Upper lobe of left lung (tissue), 6 donors: Measurements from ENCODE around the gene CAST. TPM values are rescaled to one million over a fixed set of nuclear protein-coding genes. Genes with fewer than 3 reads are reported as not detected.

Experiments used
- ATAC-seq, 2 donors: fragments of 200-7000 bp; cut with Tn5 transposase; one replicate each; pipeline ENCODE4 v1.9.1; 2022; ENCODE audit warnings: mild to moderate bottlenecking in 2 of 2, moderate library complexity in 2 of 2; ENCODE audit not compliant: low FRiP score in 2 of 2
- DNase-seq, 2 donors: peaks; one replicate each; pipeline ENCODE4 v3.0.0-alpha.2; 2019 to 2020
- H3K27ac ChIP-seq, 4 donors: fragments of 200-600 bp; sonication (generic); one replicate each; pipeline ENCODE4 v1.5.1; 2016 to 2019
- H3K27me3 ChIP-seq, 4 donors: fragments of 200-600 bp; sonication (generic); one replicate each; pipeline ENCODE4 v1.5.1; 2017 to 2019
- H3K36me3 ChIP-seq, 4 donors: fragments of 200-600 bp; sonication (generic); one replicate each; pipeline ENCODE4 v1.5.1; 2016 to 2019
- H3K4me1 ChIP-seq, 4 donors: fragments of 200-600 bp; sonication (generic); one replicate each; pipeline ENCODE4 v1.5.1; 2018 to 2019
- H3K4me3 ChIP-seq, 4 donors: fragments of 200-600 bp; sonication (generic); one replicate each; pipeline ENCODE4 v1.5.1; 2017 to 2019; ENCODE audit warnings: mild to moderate bottlenecking in 2 of 4, moderate library complexity in 1 of 4
- H3K9me3 ChIP-seq, 4 donors: fragments of 200-600 bp; sonication (generic); one replicate each; pipeline ENCODE4 v1.5.1; 2018 to 2019
- EP300 ChIP-seq, 4 donors: sonication (generic); formaldehyde crosslinking; IDR thresholded peaks; one replicate each; pipeline ENCODE4 v1.5.1; 2017; ENCODE audit warnings: antibody characterized with exemption in 4 of 4, control low read depth in 2 of 4
- POLR2A ChIP-seq, 4 donors: fragments of 450-650 bp; IDR thresholded peaks; one replicate each; pipeline ENCODE4 v1.5.1; 2016 to 2017; ENCODE audit warnings: antibody characterized with exemption in 4 of 4, mild to moderate bottlenecking in 2 of 4
- POLR2AphosphoS5 ChIP-seq, 2 donors: sonication (generic); formaldehyde crosslinking; IDR thresholded peaks; one replicate each; pipeline ENCODE4 v1.5.1; 2017; ENCODE audit warnings: antibody characterized with exemption in 2 of 2
- WGBS, 2 donors: methylation state at CpG; one replicate each; pipeline ENCODE4 v1.1.5; 2017 to 2018; 5-methylcytosine and 5-hydroxymethylcytosine counted together
- total RNA-seq, 6 donors: library from RNA; depleted of rRNA in 4 of 6; stranded (reverse); fragments of >200 nt in 4 of 6; gene quantifications; one replicate each; pipeline versions ENCODE4 v1.1.0 to v1.2.1, GENCODE V29; 2016 to 2021
- TF ChIP-seq, protein P1 (sequence below), 6 experiments: fragments of 450-650 bp in 4 of 6; fragments of 200-600 bp in 2 of 6; sonication (generic) in 2 of 6; IDR thresholded peaks; one replicate each; pipeline ENCODE4 v1.5.1; 2016 to 2019; ENCODE audit warnings: antibody characterized with exemption in 6 of 6
- donor health status: DM: no; HTN: no; CAD: no; lungs with moderate emphysema.
- donor health status: DM: no; HTN: yes; CAD: no; lungs with severe emphysema.

CAST gene
- total RNA-seq, 6 donors from 2014 or later, result 233 to 388 (median 270) TPM

DNA sequence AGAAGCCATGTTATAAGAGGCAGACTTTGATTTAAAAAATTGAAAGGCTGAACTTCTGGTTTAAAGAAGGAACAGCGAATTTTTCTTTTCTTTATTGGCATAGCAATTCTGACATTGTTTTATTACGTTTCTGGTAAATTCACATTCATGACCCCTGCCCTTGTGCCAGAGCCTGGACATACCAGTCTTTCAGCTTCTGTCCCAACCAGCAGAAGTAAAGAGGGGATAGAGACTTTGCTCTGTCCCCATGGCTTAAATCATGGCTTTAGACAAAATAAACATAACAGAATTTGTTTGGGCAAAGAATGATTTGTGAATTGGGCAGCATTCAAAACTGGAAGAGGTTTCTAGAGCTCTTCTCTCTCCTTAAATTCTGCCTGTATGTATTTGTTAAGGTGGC is 15.3 kb downstream of the CAST start:
- ATAC-seq (no peak), DNase-seq (no peak)
- Histone ChIP-seq H3K9me3 (no peaks in the 10 kb centered on the region), H3K36me3 (peaks cover 0 to 29% (median 3%) of the 10 kb centered on the region in 4 donors), H3K4me1 (peaks cover 0 to 15% (median 4%) of the 10 kb centered on the region in 4 donors), H3K27me3 (no peaks in the 10 kb centered on the region), H3K27ac (no peak overlapping the region), H3K4me3 (no peak overlapping the region)
- WGBS, 2 donors, result 69 to 73% methylated on average over 2 of the region's 2 CpGs
- TF ChIP-seq EP300 (IDR thresholded peaks at IDR 0.05), result no peak
- TF ChIP-seq POLR2A (IDR thresholded peaks at IDR 0.05), result no peak
- TF ChIP-seq POLR2AphosphoS5 (IDR thresholded peaks at IDR 0.05), result no peak
- TF ChIP-seq, protein P1, sequence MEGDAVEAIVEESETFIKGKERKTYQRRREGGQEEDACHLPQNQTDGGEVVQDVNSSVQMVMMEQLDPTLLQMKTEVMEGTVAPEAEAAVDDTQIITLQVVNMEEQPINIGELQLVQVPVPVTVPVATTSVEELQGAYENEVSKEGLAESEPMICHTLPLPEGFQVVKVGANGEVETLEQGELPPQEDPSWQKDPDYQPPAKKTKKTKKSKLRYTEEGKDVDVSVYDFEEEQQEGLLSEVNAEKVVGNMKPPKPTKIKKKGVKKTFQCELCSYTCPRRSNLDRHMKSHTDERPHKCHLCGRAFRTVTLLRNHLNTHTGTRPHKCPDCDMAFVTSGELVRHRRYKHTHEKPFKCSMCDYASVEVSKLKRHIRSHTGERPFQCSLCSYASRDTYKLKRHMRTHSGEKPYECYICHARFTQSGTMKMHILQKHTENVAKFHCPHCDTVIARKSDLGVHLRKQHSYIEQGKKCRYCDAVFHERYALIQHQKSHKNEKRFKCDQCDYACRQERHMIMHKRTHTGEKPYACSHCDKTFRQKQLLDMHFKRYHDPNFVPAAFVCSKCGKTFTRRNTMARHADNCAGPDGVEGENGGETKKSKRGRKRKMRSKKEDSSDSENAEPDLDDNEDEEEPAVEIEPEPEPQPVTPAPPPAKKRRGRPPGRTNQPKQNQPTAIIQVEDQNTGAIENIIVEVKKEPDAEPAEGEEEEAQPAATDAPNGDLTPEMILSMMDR (IDR thresholded peaks at IDR 0.05), result no peak

DNA sequence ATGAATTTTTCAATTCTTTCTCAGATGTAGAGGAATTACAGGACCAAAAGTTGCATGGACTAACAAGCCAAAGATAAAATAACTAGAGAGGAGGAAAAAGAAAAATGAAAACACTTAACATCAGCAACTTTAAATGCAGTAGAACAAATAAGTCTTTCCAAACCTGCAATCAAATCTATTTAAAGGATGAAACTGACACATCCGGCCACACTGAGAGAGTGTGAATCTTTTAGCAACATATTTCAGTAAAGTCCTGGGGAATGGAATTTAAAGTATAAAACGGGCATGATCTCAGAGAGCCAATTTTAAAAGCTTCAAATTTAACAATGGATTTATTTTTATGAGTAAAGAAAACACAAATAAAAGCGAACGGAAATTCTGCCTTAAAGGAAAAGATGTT is 17.1 kb downstream of the CAST start:
- Histone ChIP-seq H3K27ac (no peak overlapping the region), H3K9me3 (no peaks in the 10 kb centered on the region), H3K27me3 (no peaks in the 10 kb centered on the region), H3K36me3 (peaks cover 0 to 29% (median 3%) of the 10 kb centered on the region in 4 donors), H3K4me3 (no peak overlapping the region), H3K4me1 (peaks cover 0 to 10% (median 4%) of the 10 kb centered on the region in 4 donors)
- WGBS, 2 donors, result 89 to 93% methylated on average over 4 of the region's 4 CpGs
- TF ChIP-seq POLR2A (IDR thresholded peaks at IDR 0.05), result no peak
- TF ChIP-seq EP300 (IDR thresholded peaks at IDR 0.05), result no peak
- TF ChIP-seq, protein P1 (IDR thresholded peaks at IDR 0.05), result no peak
- no peak for TF ChIP-seq POLR2AphosphoS5 (IDR thresholded peaks at IDR 0.05)
- no peak for ATAC-seq
- no peak for DNase-seq

DNA sequence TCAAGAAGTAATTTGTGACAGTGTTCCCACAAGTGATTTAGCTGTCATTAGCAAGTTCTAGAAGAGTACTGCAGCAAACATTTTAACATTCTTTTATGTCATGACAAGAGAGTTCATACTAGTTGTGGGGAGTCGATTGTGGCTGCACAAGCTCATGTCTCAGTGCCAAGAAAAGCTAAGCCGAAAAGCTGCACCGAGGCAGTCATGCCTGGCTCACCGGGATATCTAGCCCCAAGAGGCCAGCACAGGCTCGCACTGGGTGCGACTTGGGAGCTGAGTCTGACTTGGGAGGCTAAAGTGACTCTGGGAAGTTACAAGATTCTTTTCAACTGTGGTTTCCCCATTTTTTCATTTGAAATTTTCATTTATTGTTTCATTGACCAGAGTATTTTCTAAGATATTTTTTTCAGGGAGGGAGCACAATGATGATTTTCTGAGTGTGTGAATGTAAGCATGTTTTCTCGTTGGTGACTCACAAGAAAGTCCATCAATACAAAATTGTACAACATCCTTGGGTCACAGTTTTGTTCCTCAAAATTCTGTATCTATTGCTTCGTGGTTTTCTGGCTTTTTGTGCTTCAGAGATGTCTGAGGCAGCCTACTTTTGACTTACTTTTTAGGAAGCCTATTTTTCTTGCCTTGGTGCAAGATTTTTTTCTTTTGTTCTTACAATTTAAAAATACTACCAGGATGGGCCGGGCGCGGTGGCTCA is 18.7 kb downstream of the CAST start:
- Histone ChIP-seq H3K27ac (peak overlapping the region in 1 of 4 donors; percentile 23), H3K4me1 (peaks cover 0 to 6% (median 1%) of the 10 kb centered on the region in 4 donors), H3K9me3 (no peaks in the 10 kb centered on the region), H3K27me3 (no peaks in the 10 kb centered on the region), H3K4me3 (no peak overlapping the region), H3K36me3 (peaks cover 0 to 30% (median 4%) of the 10 kb centered on the region in 4 donors)
- WGBS, 2 donors, result 88 to 89% methylated on average over 9 to 11 of the region's 11 CpGs
- ATAC-seq, result no peak
- TF ChIP-seq EP300 (IDR thresholded peaks at IDR 0.05) (no peak), POLR2AphosphoS5 (IDR thresholded peaks at IDR 0.05) (no peak), POLR2A (IDR thresholded peaks at IDR 0.05) (no peak)
- TF ChIP-seq, protein P1 (IDR thresholded peaks at IDR 0.05), result no peak
- DNase-seq, result peak in 1 of 2 donors; percentile 28

DNA sequence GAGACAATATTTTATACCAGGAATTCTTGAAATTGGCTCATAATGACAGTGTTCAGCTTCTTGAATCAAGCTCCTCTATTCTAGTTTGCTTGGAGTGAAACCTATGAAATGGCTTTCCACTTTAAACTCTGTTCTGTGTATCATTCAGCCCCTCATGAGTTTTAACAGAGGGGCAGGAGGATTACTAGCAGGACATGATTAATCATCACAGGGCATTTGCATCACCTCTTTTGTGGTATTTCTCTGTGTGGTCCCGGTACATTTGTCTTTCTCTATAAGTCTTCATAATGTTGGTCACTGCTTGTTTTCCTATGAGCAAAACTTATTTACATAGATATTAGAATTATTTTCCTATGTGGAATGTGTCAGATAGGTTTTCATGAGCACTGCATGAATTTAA is 21.2 kb downstream of the CAST start:
- WGBS, 2 donors, result 73 to 81% methylated on average over 1 of the region's 1 CpG
- peaks cover 0 to 20% (median 5%) of the 10 kb centered on the region in 4 donors for H3K36me3 ChIP-seq
- TF ChIP-seq POLR2AphosphoS5 (IDR thresholded peaks at IDR 0.05) (no peak), POLR2A (IDR thresholded peaks at IDR 0.05) (no peak), EP300 (IDR thresholded peaks at IDR 0.05) (no peak)
- TF ChIP-seq, protein P1 (IDR thresholded peaks at IDR 0.05), result no peak
- H3K4me3 ChIP-seq, result no peak overlapping the region
- peaks cover 0 to 14% (median 5%) of the 10 kb centered on the region in 4 donors for H3K4me1 ChIP-seq
- H3K9me3 ChIP-seq, result no peaks in the 10 kb centered on the region
- no peaks in the 10 kb centered on the region for H3K27me3 ChIP-seq
- no peak for ATAC-seq
- no peak overlapping the region for H3K27ac ChIP-seq
- DNase-seq, result no peak

DNA sequence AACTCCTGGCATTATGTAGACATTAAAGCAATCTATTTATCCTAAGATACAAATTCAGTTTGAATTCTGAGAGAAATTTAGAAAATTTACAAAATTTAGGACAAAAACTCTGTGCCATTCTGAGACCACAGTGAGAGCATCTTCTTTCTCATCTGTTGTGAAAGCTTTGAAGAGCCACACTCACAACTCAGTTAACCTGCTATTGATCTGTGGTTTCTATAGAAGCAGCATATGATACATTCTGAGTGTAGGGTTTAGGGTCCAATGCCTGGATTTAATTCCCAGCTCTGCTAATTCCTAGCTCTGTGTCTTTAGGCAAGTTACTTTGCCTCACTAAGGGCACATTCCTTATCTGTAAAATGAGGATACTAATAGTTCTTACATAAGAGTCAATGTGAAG is 21.6 kb downstream of the CAST start:
- TF ChIP-seq EP300 (IDR thresholded peaks at IDR 0.05) (no peak), POLR2AphosphoS5 (IDR thresholded peaks at IDR 0.05) (no peak), POLR2A (IDR thresholded peaks at IDR 0.05) (no peak)
- TF ChIP-seq, protein P1 (IDR thresholded peaks at IDR 0.05), result no peak
- no peak for DNase-seq
- H3K36me3 ChIP-seq, result peaks cover 0 to 20% (median 3%) of the 10 kb centered on the region in 4 donors
- ATAC-seq, result no peak
- H3K9me3 ChIP-seq, result no peaks in the 10 kb centered on the region
- peaks cover 0 to 14% (median 5%) of the 10 kb centered on the region in 4 donors for H3K4me1 ChIP-seq
- no peak overlapping the region for H3K27ac ChIP-seq
- no peak overlapping the region for H3K4me3 ChIP-seq
- no peaks in the 10 kb centered on the region for H3K27me3 ChIP-seq
